ENCODE results near the gene ELF4. TPM values are rescaled to one million over a fixed set of nuclear protein-coding genes. Genes with fewer than 3 reads are reported as not detected.
"Not testable (repeated sequence)": the region's sequence is repeated elsewhere in the genome, so short reads cannot be mapped to it uniquely, and the experiment has no call there.

Gene ELF4
- total RNA-seq, 1 experiment from 2014 or later: 3.7 TPM

DNA sequence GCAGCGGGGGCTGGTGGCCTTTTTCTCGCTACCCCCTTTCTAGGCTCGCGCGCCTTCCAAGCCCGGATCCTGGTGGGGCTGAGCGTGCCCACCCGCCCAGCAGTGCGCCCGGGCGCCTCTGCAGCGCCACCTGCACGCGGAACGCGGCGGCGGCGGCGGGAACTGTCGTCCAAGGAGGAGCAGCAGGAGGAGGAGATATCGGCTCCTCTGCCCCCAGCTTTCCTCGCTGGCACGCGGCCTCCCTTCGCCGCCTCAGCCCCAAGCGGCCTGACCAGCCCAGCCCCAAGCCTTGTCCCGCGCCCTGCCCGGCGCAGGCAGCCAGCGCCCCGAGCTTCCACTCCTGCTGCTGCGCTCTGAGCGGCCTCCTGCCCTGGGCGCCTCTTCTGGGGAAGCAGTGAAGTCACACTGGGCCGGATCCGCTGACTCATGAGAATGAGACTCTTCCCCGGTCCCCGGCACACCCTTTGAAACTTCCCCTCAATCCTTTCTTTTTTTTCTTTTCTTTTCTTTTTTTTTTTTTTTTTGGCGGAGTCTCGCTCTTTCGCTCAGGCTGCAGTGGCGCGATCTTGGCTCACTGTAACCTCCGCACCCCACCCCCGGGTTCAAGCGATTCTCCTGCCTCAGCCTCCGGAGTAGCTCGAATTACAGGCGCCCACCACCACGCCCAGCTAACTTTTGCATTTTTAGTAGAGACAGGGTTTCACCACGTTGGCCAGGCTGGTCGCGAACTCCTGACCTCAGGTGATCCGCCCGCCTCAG is 10.6 kb upstream of the ELF4 start:
- Histone ChIP-seq H3K4me3 (ENCODE audit: insufficient read depth, low read depth, low read length) (peak overlapping the region; percentile 58), H3K36me3 (replicated peaks; ENCODE audit: control insufficient read depth, insufficient read depth, low read length) (no peaks in the 10 kb centered on the region; the same call in 1 of the 2 replicates), H3K27me3 (ENCODE audit: control insufficient read depth, insufficient read depth, low read length) (peaks cover 16% of the 10 kb centered on the region)
- peak; percentile 96 for DNase-seq

DNA sequence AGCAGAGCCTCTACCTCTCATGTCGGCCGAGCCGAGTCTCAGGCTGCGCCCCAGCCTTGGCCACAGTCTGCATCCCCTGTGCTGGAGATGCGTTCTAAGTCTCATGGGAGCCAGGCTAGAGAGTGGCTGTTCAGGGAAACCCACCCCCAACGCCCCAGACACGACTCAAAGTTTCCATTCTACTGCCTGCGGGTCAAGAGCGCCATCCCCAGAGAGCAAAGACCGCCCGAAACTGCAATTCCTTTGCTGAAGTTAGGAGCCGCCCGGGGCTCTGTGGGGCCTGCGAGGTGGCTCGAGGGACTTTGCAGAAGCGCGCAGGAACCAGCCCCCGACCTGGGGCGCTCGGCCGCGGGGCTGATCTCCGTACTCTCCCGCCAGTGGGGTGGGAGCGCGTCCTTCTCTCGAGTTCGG is 10.0 kb upstream of the ELF4 start:
- Histone ChIP-seq H3K27me3 (ENCODE audit: control insufficient read depth, insufficient read depth, low read length) (peaks cover 16% of the 10 kb centered on the region), H3K4me3 (ENCODE audit: insufficient read depth, low read depth, low read length) (peak overlapping the region; percentile 58), H3K36me3 (replicated peaks; ENCODE audit: control insufficient read depth, insufficient read depth, low read length) (no peaks in the 10 kb centered on the region; the same call in 1 of the 2 replicates)
- peak; percentile 91 for DNase-seq

DNA sequence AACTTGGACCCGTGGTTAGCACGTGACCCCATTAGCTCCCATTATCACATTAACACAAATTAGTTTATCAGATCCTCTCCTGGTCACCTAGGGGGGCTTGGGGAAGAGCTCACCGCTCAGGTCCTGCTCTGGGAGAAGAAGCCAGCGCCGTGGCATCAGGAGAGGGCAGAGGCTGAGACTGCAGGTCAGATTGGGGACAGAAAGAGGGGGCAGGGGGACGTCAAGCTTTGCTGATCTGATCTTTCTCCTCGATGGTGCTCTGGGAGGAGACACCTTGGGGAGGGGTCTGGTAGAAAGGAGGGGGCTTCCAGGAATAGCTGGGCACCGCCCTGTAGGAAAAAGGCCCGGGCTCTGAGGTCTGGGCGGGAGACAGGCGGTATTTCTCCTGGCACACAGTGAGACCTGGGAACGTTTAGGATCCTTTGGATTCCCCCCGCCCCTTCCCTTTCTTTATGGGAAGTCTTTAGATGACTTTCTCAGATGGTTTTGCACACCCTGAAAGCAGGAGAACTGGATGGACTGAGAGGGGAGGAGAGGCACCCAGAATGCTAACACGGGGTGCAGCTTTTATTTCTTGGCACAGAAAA is 9.1 kb upstream of the ELF4 start:
- H3K27me3 ChIP-seq (ENCODE audit: control insufficient read depth, insufficient read depth, low read length): peaks cover 16% of the 10 kb centered on the region
- H3K4me3 ChIP-seq (ENCODE audit: insufficient read depth, low read depth, low read length): no peak overlapping the region
- peak; percentile 20 for DNase-seq
- no peaks in the 10 kb centered on the region for H3K36me3 ChIP-seq (replicated peaks; ENCODE audit: control insufficient read depth, insufficient read depth, low read length)

DNA sequence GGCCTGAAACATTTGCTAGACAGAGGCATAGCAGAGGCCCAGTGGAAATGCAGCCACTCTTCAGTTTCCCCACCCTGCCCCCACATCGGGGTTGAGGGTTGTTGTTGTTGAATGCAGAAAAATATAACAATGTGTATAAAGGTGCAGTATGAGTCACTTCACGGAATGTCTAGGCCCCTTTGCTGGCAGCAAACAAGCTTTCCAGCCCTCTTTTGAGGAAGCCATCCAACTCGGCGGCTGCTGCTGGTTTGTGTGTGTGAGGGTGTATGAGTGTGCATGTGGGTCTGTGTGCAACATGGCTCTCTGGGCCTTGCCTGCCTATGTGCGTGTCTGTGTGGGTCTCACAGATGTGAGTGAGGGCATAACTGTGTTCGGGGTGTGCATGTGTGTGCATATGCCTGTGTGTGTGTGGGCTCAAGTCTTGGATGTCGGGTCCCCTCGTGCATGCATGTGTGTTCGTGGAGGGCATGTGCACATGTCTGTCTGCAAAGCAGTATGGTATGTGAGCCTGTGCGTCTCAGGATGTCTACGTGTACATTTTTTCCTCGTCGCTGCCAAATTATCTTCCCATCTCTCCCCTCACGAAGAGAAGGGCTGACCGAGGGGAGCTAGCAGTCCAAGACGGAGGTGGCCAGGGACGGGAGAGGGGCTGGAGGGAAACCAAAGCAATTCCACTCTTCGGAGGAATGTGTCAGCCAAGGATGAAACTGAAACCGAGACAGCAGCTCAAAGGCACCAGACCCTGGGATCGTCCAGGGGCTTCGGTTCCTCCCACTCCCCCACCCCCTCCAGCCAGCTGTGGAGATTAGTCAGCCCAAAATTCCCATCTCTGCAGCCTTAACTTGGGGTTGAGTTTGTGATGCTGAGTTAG is 8.4 kb upstream of the ELF4 start:
- Histone ChIP-seq H3K27me3 (ENCODE audit: control insufficient read depth, insufficient read depth, low read length) (peaks cover 22% of the 10 kb centered on the region), H3K4me3 (ENCODE audit: insufficient read depth, low read depth, low read length) (no peak overlapping the region), H3K36me3 (replicated peaks; ENCODE audit: control insufficient read depth, insufficient read depth, low read length) (no peaks in the 10 kb centered on the region)
- DNase-seq: peak; percentile 47

DNA sequence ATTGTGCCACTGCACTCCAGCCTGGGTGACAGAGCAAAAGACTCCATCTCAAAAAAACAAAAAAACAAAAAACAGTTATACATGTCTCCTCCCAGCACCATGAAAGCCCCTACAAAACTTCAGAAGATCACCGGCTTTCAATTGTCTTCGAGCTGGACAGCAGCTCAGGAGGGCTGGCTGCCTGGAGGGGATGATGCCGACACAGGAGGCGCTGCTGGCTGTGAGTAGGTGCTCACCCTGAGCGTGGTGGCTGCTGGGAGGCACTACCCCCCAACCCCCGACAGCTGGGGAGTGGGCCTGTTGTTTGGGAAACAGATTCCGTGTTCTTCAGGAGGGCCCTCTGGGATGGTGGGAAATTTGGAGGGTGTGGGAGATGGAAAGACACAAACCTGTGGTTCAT is 6.9 kb upstream of the ELF4 start:
- no peak for DNase-seq
- Histone ChIP-seq H3K27me3 (ENCODE audit: control insufficient read depth, insufficient read depth, low read length) (peaks cover 25% of the 10 kb centered on the region), H3K4me3 (ENCODE audit: insufficient read depth, low read depth, low read length) (no peak overlapping the region), H3K36me3 (replicated peaks; ENCODE audit: control insufficient read depth, insufficient read depth, low read length) (no peaks in the 10 kb centered on the region)

DNA sequence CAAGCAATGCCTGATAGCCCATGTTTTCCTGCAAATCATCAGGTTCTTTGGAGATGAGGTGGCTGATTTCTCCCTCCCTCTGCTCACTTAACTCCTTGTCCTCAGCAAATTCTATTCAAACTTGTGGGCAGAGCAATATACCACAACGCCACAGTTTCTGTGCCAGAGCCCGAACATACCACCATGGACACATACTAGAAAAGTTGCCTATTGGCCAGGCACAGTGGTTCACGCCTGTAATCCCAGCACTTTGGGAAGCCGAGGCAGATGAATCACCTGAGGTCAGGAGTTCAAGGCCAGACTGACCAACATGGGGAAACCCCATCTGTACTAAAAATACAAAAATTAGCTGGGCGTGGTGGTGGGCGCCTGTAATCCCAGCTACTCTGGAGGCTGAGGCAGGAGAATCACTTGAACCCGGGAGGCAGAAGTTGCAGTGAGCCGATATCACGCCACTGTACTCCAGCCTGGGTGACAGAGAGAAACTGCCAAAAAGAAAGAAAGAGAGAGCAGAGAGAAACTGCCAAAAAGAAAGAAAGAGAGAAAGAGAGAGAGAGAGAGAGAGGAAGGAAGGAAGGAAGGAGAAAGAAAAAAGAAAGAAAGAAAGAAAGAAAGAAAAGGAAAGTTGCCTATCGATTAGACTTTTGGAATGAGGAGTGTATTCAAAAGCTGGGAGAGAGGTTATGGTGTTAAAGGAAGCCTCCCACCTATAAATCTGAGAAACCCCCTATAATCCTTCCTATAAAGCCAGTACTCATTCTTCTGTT is 5.0 kb upstream of the ELF4 start:
- DNase-seq: not testable (repeated sequence)

DNA sequence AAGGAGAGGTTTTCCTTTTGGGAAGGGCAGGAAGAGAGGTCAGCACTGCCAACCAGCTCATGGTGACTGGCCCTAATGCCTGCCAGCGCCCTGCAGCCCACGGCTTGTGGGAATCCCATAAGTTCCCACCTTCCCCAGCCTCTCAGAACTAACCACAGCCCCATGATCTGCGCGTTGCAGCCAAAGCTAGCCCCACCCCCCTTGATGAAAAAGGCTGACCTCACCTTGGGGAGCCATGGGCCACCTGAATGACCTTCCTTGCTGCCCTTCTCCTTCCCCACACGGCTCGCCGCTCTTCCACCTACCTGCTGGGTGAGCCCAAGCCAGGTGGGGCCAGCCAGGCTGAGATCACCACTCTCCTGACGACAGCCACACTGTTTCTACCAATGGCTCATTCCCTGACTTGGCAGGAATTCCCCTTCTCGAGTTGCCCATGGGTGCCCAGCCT is 3.9 kb upstream of the ELF4 start:
- no peak overlapping the region for H3K4me3 ChIP-seq (ENCODE audit: insufficient read depth, low read depth, low read length)
- DNase-seq: peak; percentile 48
- no peaks in the 10 kb centered on the region for H3K36me3 ChIP-seq (replicated peaks; ENCODE audit: control insufficient read depth, insufficient read depth, low read length)
- peaks cover 36% of the 10 kb centered on the region for H3K27me3 ChIP-seq (ENCODE audit: control insufficient read depth, insufficient read depth, low read length)

More for the DNA sequence above, 5.0 kb upstream of the ELF4 start:
- H3K4me3 ChIP-seq (ENCODE audit: insufficient read depth, low read depth, low read length); H3K36me3 ChIP-seq (replicated peaks; ENCODE audit: control insufficient read depth, insufficient read depth, low read length): not testable (repeated sequence)
- peaks cover 30% of the 10 kb centered on the region for H3K27me3 ChIP-seq (ENCODE audit: control insufficient read depth, insufficient read depth, low read length)

DNA sequence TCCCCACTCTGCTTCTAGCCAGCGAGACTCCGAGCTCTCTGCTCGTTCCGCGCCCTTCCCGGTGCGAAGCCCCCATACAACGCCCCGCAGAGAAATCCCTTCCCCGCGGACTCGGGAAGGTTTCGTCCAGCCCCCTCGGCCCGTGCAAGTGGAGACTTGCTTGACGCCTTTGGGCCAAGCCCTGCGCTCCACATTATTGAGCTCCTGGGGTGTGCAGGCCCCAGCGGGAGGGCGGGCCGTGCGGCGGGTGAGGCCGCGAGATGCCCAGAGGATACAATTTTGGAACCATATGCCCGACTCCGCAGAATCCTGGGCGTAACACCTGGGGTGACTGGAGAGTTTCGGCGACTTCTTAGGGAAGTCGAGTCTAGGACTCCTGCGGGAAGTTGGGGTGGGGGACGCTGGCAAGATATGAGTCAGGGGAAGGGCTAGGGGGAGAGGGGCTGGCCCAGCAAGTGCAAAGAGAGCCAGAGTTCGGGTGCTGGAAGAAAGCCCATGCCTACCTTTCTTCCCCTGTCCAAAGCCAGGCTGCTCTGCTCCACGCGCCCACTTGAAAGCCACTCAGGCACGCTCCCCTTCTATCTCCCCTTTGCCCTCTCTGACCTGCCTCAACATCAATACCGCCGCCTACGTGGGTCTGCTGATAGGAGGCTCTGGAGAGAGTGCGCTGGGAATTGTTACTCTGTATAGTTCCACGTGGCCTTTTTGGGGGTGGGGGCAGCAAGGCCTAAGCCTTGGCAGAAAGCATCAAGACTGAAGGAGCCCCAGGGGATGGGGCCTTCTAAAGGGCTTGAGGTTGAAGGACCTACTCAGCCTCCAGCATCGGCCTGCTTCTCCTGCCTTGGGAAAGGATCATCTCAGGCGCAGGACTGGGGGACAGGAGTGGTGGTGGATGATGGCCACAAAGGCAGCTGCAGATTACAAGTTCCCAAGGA is 1.2 kb upstream of the ELF4 start:
- peak; percentile 69 for DNase-seq
- Histone ChIP-seq H3K27me3 (ENCODE audit: control insufficient read depth, insufficient read depth, low read length) (peaks cover 40% of the 10 kb centered on the region), H3K4me3 (ENCODE audit: insufficient read depth, low read depth, low read length) (peak overlapping the region; percentile 60)

DNA sequence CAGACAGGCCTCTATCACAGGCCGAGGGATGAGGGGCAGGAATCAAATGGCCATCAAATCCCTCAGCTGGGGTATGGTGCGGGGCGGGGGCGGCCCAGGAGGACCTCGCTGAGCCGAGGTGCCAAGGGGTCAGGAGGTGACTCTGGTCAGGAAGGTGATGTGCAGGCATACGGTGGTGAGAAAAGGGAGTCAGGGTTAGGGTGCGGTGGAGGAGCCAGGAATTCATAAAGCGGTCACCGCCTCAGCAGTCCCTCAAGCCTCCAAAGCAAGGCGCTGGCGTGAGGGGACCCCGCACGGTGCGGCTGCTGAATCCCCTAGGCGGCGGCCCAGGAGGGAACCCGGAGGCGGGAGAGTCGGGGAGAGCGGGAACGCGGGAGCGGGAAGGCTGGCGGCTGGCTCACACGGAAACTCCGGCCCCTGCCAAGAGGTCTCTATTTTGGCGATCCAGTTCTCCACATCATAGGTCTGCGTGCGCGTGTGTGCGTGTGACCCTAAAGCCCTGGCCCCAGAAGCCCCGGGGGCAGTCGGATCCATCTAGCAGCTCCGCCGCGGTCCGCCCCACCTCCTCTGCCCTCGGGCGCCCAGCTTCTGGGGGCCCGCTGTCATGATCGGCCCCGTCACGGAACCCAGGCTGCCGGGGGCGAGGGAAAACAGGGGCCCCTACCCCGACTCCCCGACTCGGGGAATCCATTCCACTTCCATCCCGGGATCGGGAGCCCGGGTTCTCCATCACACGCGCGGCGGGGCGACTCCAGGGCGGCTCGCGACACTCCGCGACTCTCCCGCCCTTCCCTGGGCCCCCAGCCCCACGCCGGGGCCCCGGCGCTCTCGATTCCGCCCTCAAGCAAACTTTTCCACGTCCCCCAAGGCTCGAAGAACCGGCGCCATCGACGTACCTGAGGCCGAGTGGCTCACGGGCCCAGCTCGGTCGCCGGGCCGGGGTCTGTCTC is 593 bp downstream of the ELF4 start:
- Histone ChIP-seq H3K36me3 (replicated peaks; ENCODE audit: control insufficient read depth, insufficient read depth, low read length) (no peaks in the 10 kb centered on the region), H3K27me3 (ENCODE audit: control insufficient read depth, insufficient read depth, low read length) (peaks cover 40% of the 10 kb centered on the region), H3K4me3 (ENCODE audit: insufficient read depth, low read depth, low read length) (peak overlapping the region; percentile 60)
- peak; percentile 85 for DNase-seq

More for the DNA sequence above, 1.2 kb upstream of the ELF4 start:
- no peaks in the 10 kb centered on the region for H3K36me3 ChIP-seq (replicated peaks; ENCODE audit: control insufficient read depth, insufficient read depth, low read length)

DNA sequence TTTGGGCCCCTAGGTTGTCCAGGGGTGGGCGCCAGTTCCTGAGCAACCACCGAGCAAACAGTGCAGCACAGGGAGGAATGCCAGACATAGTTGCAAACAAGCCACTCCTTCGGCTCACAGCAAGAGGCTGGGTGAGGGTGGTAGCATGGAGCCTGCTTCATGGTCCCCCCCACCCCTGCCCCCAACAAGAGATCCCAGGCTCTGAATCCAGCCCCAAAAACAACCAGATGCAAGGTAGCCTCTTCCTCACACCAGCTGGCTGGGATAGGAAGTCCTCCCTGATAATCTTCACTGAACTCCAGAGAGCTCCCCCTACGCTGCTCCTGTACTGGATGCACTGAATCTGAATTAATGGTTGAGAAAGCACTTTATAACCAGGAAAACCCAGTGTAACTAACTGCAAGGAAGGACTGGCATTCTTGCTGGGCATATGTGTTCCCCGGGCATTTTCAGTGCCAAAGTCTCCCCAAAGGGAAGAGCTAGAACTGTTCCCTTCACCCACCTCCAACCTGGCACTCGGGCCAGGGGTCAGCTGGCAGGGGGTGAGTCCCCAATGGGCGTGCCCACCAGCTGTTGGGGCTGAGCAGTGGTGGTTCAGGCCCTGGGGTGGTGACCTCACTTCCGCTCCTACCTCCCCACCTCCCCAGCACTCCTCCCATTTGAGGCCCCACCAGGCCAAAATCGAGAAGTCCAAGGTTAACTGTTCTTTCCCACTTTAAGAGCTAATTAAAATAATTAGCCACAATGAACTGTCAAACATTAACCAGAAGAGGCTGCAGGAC is 1.5 kb downstream of the ELF4 start:
- peak; percentile 73 for DNase-seq
- H3K36me3 ChIP-seq (replicated peaks; ENCODE audit: control insufficient read depth, insufficient read depth, low read length): no peaks in the 10 kb centered on the region
- H3K27me3 ChIP-seq (ENCODE audit: control insufficient read depth, insufficient read depth, low read length): peaks cover 35% of the 10 kb centered on the region
- no peak overlapping the region for H3K4me3 ChIP-seq (ENCODE audit: insufficient read depth, low read depth, low read length)

DNA sequence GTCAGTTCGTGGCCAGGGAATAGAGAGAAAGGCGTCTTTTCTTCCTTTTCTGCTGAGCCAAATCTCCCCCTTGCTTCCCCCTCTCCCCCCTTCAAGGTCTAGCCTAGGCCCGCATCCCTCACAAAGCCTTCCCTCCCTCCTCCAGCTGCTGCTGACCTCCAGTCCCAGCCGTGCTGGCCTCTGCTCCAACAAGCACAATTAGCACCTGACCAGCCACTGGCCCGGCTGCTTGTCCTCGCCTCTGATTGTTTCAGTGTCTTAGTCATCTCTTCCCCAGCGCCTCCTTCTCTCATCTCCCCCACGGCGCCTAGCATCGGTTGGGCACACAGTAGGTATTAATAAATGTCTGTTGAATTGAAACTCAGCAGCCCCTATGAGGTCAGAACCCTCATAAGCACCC is 4.2 kb downstream of the ELF4 start:
- no peaks in the 10 kb centered on the region for H3K36me3 ChIP-seq (replicated peaks; ENCODE audit: control insufficient read depth, insufficient read depth, low read length)
- DNase-seq: no peak
- peaks cover 20% of the 10 kb centered on the region for H3K27me3 ChIP-seq (ENCODE audit: control insufficient read depth, insufficient read depth, low read length)
- H3K4me3 ChIP-seq (ENCODE audit: insufficient read depth, low read depth, low read length): no peak overlapping the region

DNA sequence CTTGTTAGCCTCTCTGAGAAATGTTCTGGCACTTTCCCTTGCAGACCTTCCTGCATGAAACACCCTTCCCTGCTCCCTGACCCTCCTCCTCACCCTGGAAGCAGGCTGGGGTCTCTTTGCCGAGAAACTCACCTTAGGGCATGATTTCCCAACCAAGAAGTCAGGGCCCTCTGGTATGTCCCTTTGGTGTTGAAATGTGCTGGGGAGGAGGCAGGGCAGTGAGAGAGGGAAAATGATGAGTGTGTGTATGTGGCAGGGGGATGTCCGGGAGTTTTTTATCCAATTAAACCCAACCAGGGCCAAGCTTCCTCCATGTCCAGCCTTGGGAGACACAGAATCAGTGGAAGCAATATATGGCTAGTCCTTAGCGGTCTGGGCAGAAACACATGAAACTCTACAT is 5.1 kb downstream of the ELF4 start:
- no peak overlapping the region for H3K4me3 ChIP-seq (ENCODE audit: insufficient read depth, low read depth, low read length)
- no peaks in the 10 kb centered on the region for H3K36me3 ChIP-seq (replicated peaks; ENCODE audit: control insufficient read depth, insufficient read depth, low read length)
- no peak for DNase-seq

More for the DNA sequence above, 5.1 kb downstream of the ELF4 start:
- H3K27me3 ChIP-seq (ENCODE audit: control insufficient read depth, insufficient read depth, low read length): peaks cover 18% of the 10 kb centered on the region

Measured in H7 (cell line).